DOHH2 (cell line): ENCODE measurements around the gene TAX1BP3.

Source experiments
- H3F3A ChIP-seq: fragments of 200-600 bp; sonication (generic), shearing (Covaris generic); 2 replicates; pipeline ENCODE4 v1.6.0; 2016; ENCODE audit warnings: antibody characterized with exemption, mild to moderate bottlenecking; ENCODE audit not compliant: control insufficient read depth, insufficient read depth
- H3K27ac ChIP-seq: fragments of 200-600 bp; sonication (generic); 2 replicates; pipeline ENCODE4 v1.5.1; 2014; ENCODE audit warnings: low read depth, mild to moderate bottlenecking, low read length, moderate library complexity
- H3K27me3 ChIP-seq: fragments of 200-600 bp; sonication (generic); 2 replicates; pipeline ENCODE4 v1.6.1; 2014; ENCODE audit warnings: mild to moderate bottlenecking, low read length, mixed read lengths; ENCODE audit not compliant: control insufficient read depth
- H3K36me3 ChIP-seq: fragments of 200-600 bp; sonication (generic); 2 replicates; pipeline ENCODE4 v1.6.1; 2014; ENCODE audit warnings: mild to moderate bottlenecking, low read length, moderate library complexity, mixed read lengths; ENCODE audit not compliant: control insufficient read depth
- H3K4me1 ChIP-seq: fragments of 200-600 bp; sonication (generic); 2 replicates; pipeline ENCODE4 v1.6.1; 2014; ENCODE audit warnings: mild to moderate bottlenecking, low read length, mixed read lengths; ENCODE audit not compliant: control insufficient read depth
- H3K4me2 ChIP-seq: fragments of 200-600 bp; sonication (generic); 2 replicates; pipeline ENCODE4 v1.6.0; 2014; ENCODE audit warnings: mild to moderate bottlenecking, low read length, moderate library complexity
- H3K4me3 ChIP-seq: fragments of 200-600 bp; sonication (generic); 2 replicates; pipeline ENCODE4 v1.5.1; 2014; ENCODE audit warnings: mild to moderate bottlenecking, low read length, mixed read lengths
- H3K79me2 ChIP-seq: fragments of 200-600 bp; sonication (generic); 2 replicates; pipeline ENCODE4 v1.6.1; 2014; ENCODE audit warnings: mild to moderate bottlenecking, low read length, mixed read lengths; ENCODE audit not compliant: control insufficient read depth
- H3K9me2 ChIP-seq: fragments of 200-600 bp; sonication (generic); replicated peaks from 2 replicates; pipeline ENCODE4 v1.6.1; 2014; ENCODE audit warnings: mild to moderate bottlenecking, low read length, mixed read lengths; ENCODE audit not compliant: control insufficient read depth
- H3K9me3 ChIP-seq: fragments of 200-600 bp; sonication (generic); 2 replicates; pipeline ENCODE4 v1.6.1; 2014; ENCODE audit warnings: antibody characterized with exemption, low read length, mixed read lengths; ENCODE audit not compliant: control insufficient read depth, insufficient read depth
- H4K20me1 ChIP-seq: fragments of 200-600 bp; sonication (generic); 2 replicates; pipeline ENCODE4 v1.6.0; 2014; ENCODE audit warnings: low read depth, mild to moderate bottlenecking, antibody characterized with exemption, low read length, moderate library complexity; ENCODE audit not compliant: control insufficient read depth, insufficient read depth
- CTCF ChIP-seq: fragments of 200-600 bp; sonication (generic); IDR thresholded peaks from one replicate; pipeline ENCODE4 v1.5.1; 2014; ENCODE audit warnings: antibody characterized with exemption, mild to moderate bottlenecking, low read depth, low read length; ENCODE audit not compliant: poor library complexity, severe bottlenecking
- EZH2phosphoT487 ChIP-seq: fragments of 200-600 bp; sonication (generic); IDR thresholded peaks from 2 replicates; pipeline ENCODE4 v1.6.1; 2017; ENCODE audit warnings: borderline replicate concordance, mild to moderate bottlenecking, antibody characterized with exemption, low read length, moderate library complexity, mixed read lengths

Gene TAX1BP3

DNA sequence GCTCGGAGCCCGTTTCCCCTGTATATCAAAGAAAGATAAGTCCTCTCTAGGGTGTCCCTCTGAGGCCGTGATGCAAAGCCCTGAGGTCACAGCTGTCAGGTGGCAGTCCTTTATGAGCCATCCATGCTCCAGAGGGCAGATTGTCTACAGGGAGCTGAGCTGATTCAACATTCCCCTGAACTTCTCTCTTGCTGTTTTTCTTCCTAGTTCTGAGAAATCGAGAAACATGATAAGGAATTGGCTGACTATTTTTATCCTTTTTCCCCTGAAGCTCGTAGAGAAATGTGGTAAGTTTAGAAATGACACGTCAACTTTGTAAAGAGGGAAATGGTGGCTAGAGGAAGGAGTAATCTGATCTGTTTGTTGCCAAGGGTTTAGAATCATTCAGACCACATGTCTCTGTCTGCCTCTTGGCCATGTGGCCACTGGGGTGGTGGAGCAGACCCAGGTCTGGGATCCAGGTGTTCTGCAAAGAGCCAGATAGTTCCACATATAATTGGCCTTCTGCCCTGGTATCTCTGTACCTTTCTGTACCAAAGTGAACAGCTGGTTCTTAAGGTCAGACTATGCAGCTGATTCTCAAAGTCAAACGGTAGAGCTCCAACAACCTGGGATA, 28.3 kb downstream of the TAX1BP3 start:
- no peak for TF ChIP-seq CTCF
- TF ChIP-seq EZH2phosphoT487, result no peak
- Histone ChIP-seq H3K27me3 (no peaks in the 10 kb centered on the region), H4K20me1 (no peaks in the 10 kb centered on the region), H3K4me2 (peak overlapping the region; percentile 31), H3K4me3 (no peak overlapping the region), H3K4me1 (peaks cover 18% of the 10 kb centered on the region), H3K36me3 (no peaks in the 10 kb centered on the region), H3F3A (peaks cover 5% of the 10 kb centered on the region; the same call in 1 of the 2 replicates), H3K9me3 (no peaks in the 10 kb centered on the region), H3K27ac (no peak overlapping the region), H3K79me2 (peaks cover 7% of the 10 kb centered on the region), H3K9me2 (no peaks in the 10 kb centered on the region)

DNA sequence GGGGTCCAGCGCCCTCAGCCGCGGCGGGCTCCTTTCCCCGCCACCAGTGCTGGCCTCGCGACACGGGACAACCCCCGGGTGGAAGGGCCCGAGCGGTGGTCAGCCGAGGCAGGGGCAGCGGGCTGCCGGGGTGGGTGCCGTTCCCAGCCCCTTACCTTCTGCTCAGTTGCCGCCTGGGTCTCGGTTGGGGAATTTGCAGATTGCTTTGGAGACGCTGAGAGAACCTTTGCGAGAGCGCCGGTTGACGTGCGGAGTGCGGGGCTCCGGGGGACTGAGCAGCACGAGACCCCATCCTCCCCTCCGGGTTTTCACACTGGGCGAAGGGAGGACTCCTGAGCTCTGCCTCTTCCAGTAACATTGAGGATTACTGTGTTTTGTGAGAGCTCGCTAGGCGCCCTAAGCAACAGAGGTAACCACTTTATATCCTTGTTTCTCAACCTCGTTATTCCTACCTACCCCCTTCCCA, 31.4 kb downstream of the TAX1BP3 start:
- no peaks in the 10 kb centered on the region for H3K36me3 ChIP-seq
- H3F3A ChIP-seq, result peaks cover 5% of the 10 kb centered on the region; the same call in 1 of the 2 replicates
- peaks cover 11% of the 10 kb centered on the region for H3K79me2 ChIP-seq
- H3K4me3 ChIP-seq, result peak overlapping the region; percentile 87
- H3K4me2 ChIP-seq, result peak overlapping the region; percentile 88
- no peaks in the 10 kb centered on the region for H3K9me2 ChIP-seq
- peaks cover 17% of the 10 kb centered on the region for H3K4me1 ChIP-seq
- H3K27ac ChIP-seq, result no peak overlapping the region
- no peaks in the 10 kb centered on the region for H3K9me3 ChIP-seq
- TF ChIP-seq CTCF (no peak), EZH2phosphoT487 (no peak)
- H3K27me3 ChIP-seq, result no peaks in the 10 kb centered on the region
- H4K20me1 ChIP-seq, result no peaks in the 10 kb centered on the region

DNA sequence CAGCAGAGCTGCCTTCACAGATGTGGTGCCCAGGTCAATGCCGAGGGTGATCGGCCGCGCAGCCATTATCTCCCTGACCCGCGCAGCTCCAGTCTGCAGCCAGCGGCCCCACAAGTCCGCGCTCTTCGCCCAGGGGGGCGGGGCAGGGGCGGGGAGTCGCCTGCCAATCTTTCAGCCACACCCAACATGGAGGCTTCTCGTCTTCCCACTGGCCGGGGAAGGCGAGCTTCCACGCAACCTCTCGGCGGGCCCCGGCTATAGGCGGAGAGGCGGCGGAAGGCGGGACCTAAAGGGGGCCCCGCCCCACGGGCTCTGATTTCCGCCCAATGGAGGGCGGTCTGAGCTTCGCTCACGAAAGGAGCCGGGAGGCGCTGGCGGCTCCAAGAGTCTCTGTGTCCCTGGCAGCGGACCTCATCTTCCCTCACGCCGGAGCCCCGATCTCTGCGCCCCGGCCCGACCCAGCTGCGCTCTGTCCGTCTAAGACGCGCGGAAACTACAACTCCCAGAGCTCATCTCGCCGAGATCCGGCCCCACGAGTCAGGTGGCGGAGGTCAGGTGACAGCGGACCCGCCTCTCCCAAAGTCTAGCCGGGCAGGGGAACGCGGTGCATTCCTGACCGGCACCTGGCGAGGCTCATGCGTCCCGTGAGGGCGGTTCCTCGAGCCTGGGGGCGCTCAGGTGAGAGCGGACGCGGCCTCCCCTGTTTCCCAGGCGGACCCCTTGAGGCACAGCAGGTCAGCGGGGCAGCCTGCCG, 32.0 kb downstream of the TAX1BP3 start, which contains the start of the genes CTNS and SHPK:
Gene CTNS, plus strand, starts transcription at position 607 of the 754 bp plus-strand sequence. CDS start 3,447 bp downstream, outside the sequence.
Gene SHPK, minus strand, starts transcription at position 97 of the 754 bp plus-strand sequence. Its CDS starts 31 bp downstream, at position 66.
- peaks cover 11% of the 10 kb centered on the region for H3K79me2 ChIP-seq
- H3F3A ChIP-seq, result peaks cover 5% of the 10 kb centered on the region; the same call in 1 of the 2 replicates
- TF ChIP-seq EZH2phosphoT487, result no peak
- TF ChIP-seq CTCF, result no peak
- peak within 1 kb of the TSS; percentile 88 for H3K4me2 ChIP-seq
- no peaks in the 10 kb centered on the region for H3K9me2 ChIP-seq
- peak within 1 kb of the TSS; percentile 87 for H3K4me3 ChIP-seq
- no peaks in the 10 kb centered on the region for H3K9me3 ChIP-seq
- no peaks in the 10 kb centered on the region for H4K20me1 ChIP-seq
- peak within 1 kb of the TSS; percentile 78 for H3K27ac ChIP-seq
- H3K36me3 ChIP-seq, result no peaks in the 10 kb centered on the region
- H3K4me1 ChIP-seq, result peaks cover 17% of the 10 kb centered on the region
- H3K27me3 ChIP-seq, result no peaks in the 10 kb centered on the region
